Type B pancreatic cell (in vitro differentiated cells): Measurements from ENCODE around the gene TNFRSF13B. TPM values are rescaled to one million over a fixed set of nuclear protein-coding genes. Genes with fewer than 3 reads are reported as not detected.

Experiments
- DNase-seq: peaks from one replicate; pipeline ENCODE4 v3.0.0; 2021; ENCODE audit warnings: mixed read lengths; ENCODE audit not compliant: unreplicated experiment; ENCODE audit errors: extremely low spot score
- H3K27ac Mint-ChIP-seq: 2 replicates; pipeline ENCODE4 v1.8.0; 2021; ENCODE audit warnings: mild to moderate bottlenecking, mixed read lengths
- H3K27me3 Mint-ChIP-seq: 2 replicates; pipeline ENCODE4 v1.8.0; 2021; ENCODE audit warnings: mixed read lengths
- H3K36me3 Mint-ChIP-seq: 2 replicates; pipeline ENCODE4 v1.8.0; 2021; ENCODE audit warnings: mixed read lengths
- H3K4me1 Mint-ChIP-seq: one replicate; pipeline ENCODE4 v1.8.0; 2021; ENCODE audit warnings: mixed read lengths; ENCODE audit not compliant: unreplicated experiment
- H3K4me3 Mint-ChIP-seq: 2 replicates; pipeline ENCODE4 v1.8.0; 2021; ENCODE audit warnings: mild to moderate bottlenecking, mixed read lengths
- H3K9me3 Mint-ChIP-seq: 2 replicates; pipeline ENCODE4 v1.8.0; 2021; ENCODE audit warnings: mixed read lengths
- total RNA-seq: library from RNA; stranded (reverse); gene quantifications from 2 replicates; pipeline ENCODE4 v1.2.1, GENCODE V29; 2021; ENCODE audit warnings: low replicate concordance
- TF ChIP-seq, protein P1 (sequence below): fragments of 200-600 bp; sonication (generic); conservative IDR thresholded peaks from 2 replicates; pipeline ENCODE4 v1.5.0; 2021; ENCODE audit warnings: antibody characterized with exemption, mild to moderate bottlenecking

Gene TNFRSF13B
- total RNA-seq, 1 donor from 2014 or later = not detected

GRCh38 chr17:16934133-16934795 lies 37.7 kb downstream of the TNFRSF13B start:
- Mint-ChIP-seq H3K27me3 (peaks cover 12% of the 10 kb centered on the region), H3K4me1 (no peaks in the 10 kb centered on the region), H3K9me3 (no peaks in the 10 kb centered on the region), H3K27ac (no peak overlapping the region), H3K4me3 (no peak overlapping the region), H3K36me3 (no peaks in the 10 kb centered on the region)
- TF ChIP-seq, protein P1, sequence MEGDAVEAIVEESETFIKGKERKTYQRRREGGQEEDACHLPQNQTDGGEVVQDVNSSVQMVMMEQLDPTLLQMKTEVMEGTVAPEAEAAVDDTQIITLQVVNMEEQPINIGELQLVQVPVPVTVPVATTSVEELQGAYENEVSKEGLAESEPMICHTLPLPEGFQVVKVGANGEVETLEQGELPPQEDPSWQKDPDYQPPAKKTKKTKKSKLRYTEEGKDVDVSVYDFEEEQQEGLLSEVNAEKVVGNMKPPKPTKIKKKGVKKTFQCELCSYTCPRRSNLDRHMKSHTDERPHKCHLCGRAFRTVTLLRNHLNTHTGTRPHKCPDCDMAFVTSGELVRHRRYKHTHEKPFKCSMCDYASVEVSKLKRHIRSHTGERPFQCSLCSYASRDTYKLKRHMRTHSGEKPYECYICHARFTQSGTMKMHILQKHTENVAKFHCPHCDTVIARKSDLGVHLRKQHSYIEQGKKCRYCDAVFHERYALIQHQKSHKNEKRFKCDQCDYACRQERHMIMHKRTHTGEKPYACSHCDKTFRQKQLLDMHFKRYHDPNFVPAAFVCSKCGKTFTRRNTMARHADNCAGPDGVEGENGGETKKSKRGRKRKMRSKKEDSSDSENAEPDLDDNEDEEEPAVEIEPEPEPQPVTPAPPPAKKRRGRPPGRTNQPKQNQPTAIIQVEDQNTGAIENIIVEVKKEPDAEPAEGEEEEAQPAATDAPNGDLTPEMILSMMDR = no peak
- DNase-seq = no peak

DNA sequence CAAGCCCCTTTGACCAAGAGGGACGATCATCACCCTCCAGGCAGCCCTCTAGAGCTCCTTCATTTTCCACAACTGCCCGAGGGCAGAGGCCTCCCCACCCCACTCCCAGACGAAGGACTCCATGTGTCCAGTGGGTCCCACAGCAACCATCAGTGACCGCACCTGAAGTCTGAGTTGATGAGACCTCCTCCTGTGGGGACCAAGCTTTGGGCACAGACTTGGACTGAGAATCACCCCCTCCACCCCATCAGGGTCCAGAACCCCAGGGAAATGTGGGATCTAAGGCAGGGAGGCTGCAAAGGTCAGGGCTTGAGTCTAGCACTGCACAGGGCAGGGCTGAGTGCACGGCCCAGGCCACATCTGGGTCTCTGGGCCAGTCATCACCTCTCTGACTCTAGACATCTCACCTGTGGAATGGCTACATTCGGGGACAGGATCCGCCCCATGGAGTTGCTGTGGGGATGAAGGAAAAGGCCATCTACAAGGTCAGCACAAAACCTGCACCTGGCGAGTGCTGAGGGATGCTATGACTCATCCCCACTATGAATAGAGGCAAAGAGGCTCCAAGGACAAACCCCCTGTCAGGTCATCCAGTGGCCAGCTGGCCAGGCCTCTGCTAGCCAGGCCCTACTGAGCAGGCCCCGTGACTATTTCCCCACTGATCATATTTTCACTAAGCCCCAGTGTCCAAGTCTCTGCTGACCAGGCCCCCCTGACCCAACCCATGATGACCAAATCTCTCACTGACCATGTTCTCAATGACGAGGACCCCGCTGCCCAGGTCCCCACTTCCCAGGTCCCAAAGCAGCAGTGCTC lies 38.4 kb downstream of the TNFRSF13B start:
- Mint-ChIP-seq H3K27ac (no peak overlapping the region), H3K36me3 (no peaks in the 10 kb centered on the region), H3K9me3 (no peaks in the 10 kb centered on the region), H3K4me1 (no peaks in the 10 kb centered on the region), H3K4me3 (no peak overlapping the region), H3K27me3 (peaks cover 9% of the 10 kb centered on the region)
- TF ChIP-seq, protein P1 = no peak
- no peak for DNase-seq

- no peak overlapping the region for H3K4me3 Mint-ChIP-seq
- no peaks in the 10 kb centered on the region for H3K36me3 Mint-ChIP-seq
- no peak overlapping the region for H3K27ac Mint-ChIP-seq
- H3K4me1 Mint-ChIP-seq = no peaks in the 10 kb centered on the region
- TF ChIP-seq, protein P1 = no peak
- peaks cover 3% of the 10 kb centered on the region for H3K27me3 Mint-ChIP-seq
- no peak for DNase-seq
- no peaks in the 10 kb centered on the region for H3K9me3 Mint-ChIP-seq
These were observed 39.3 kb downstream of the TNFRSF13B start for GRCh38 chr17:16932611-16933010.

DNA sequence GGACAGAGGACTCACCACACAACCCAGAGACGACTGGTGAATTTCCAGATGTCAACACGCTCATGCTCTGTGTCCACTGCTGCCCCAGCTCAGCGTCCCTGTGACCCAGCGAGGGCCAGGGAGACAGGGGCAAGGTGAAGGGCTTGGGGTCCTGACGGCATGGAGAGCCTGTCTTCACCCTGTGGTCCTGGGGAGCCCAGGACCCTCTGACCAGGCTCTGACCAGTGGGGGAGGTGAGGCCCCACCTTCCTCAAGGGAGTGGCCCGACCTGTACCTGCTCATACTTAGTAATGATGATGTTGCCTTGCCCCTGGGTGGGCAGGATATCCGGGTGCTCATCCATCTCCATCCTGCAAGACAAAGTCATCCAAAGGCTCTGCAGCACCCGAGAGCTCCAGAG lies 39.8 kb downstream of the TNFRSF13B start:
- TF ChIP-seq, protein P1 = no peak
- H3K9me3 Mint-ChIP-seq = no peaks in the 10 kb centered on the region
- no peak for DNase-seq
- H3K27me3 Mint-ChIP-seq = peaks cover 3% of the 10 kb centered on the region
- H3K36me3 Mint-ChIP-seq = no peaks in the 10 kb centered on the region
- H3K4me1 Mint-ChIP-seq = no peaks in the 10 kb centered on the region
- H3K27ac Mint-ChIP-seq = no peak overlapping the region
- H3K4me3 Mint-ChIP-seq = no peak overlapping the region

- H3K9me3 Mint-ChIP-seq = no peaks in the 10 kb centered on the region
- DNase-seq = no peak
- H3K36me3 Mint-ChIP-seq = no peaks in the 10 kb centered on the region
- no peaks in the 10 kb centered on the region for H3K4me1 Mint-ChIP-seq
- no peak overlapping the region for H3K4me3 Mint-ChIP-seq
- H3K27ac Mint-ChIP-seq = no peak overlapping the region
- H3K27me3 Mint-ChIP-seq = no peaks in the 10 kb centered on the region
- TF ChIP-seq, protein P1 = no peak
These were observed 40.4 kb downstream of the TNFRSF13B start for GRCh38 chr17:16931318-16932060.
